Kidney (tissue), 14 donors: ENCODE results near the gene NPIPB4. TPM values are rescaled to one million over a fixed set of nuclear protein-coding genes. Genes with fewer than 3 reads are reported as not detected.
A peak's percentile ranks its signal among the peaks of the same experiment; 100 is the strongest.
"Not testable (repeated sequence)": the region's sequence is repeated elsewhere in the genome, so short reads cannot be mapped to it uniquely, and the experiment has no call there.

ENCODE experiments used
- DNase-seq, 5 donors: peaks; one replicate each; pipeline ENCODE4 v3.0.0-alpha.2; 2013 to 2020
- FAIRE-seq: peaks from 2 replicates; lab custom pipeline; 2012; peaks lifted over from hg19 to GRCh38; lab: Jason Lieb, UNC
- H3K27ac ChIP-seq, 2 donors: one replicate each; pipeline ENCODE4 v1.7.0; 2013; ENCODE audit warnings: low read depth in 2 of 2, low read length in 2 of 2, inconsistent platforms in 1 of 2
- H3K27me3 ChIP-seq: one replicate; pipeline ENCODE4 v1.7.1; 2013; ENCODE audit warnings: low read length, inconsistent platforms; ENCODE audit not compliant: control insufficient read depth, insufficient read depth
- H3K36me3 ChIP-seq, 3 donors: one replicate each; pipeline versions ENCODE4 v1.7.0 to v1.7.1; 2013; ENCODE audit warnings: low read length in 3 of 3, control low read depth in 1 of 3, inconsistent platforms in 1 of 3; ENCODE audit not compliant: insufficient read depth in 3 of 3, control insufficient read depth in 2 of 3
- H3K4me1 ChIP-seq, 3 donors: one replicate each; pipeline versions ENCODE4 v1.7.0 to v1.7.1; 2013; ENCODE audit warnings: low read length in 3 of 3, inconsistent platforms in 1 of 3, low read depth in 1 of 3; ENCODE audit not compliant: control insufficient read depth in 2 of 3, insufficient read depth in 2 of 3
- H3K4me3 ChIP-seq, 3 donors: one replicate each; pipeline versions ENCODE4 v1.7.0 to v1.8.1; 2013; ENCODE audit warnings: low read length in 3 of 3, control low read depth in 1 of 3, inconsistent platforms in 1 of 3
- H3K9ac ChIP-seq, 3 donors: one replicate each; pipeline versions ENCODE4 v1.7.0 to v1.7.1; 2013; ENCODE audit warnings: low read length in 3 of 3, control low read depth in 1 of 3, inconsistent platforms in 1 of 3
- H3K9me3 ChIP-seq, 3 donors: one replicate each; pipeline versions ENCODE4 v1.7.0 to v1.7.1; 2013; ENCODE audit warnings: low read length in 3 of 3, control low read depth in 1 of 3, inconsistent platforms in 1 of 3; ENCODE audit not compliant: control insufficient read depth in 2 of 3, insufficient read depth in 1 of 3
- intact Hi-C: fragments of 100-400 bp; cut with DNase I; formaldehyde crosslinking; loops from one replicate; pipeline ENCODE4 v1.11.1; 2022
- polyA plus RNA-seq: library from polyadenylated mRNA; stranded (reverse); fragments of 350-450 nt; fragmentation: Illumina TruSeq; extraction: RNeasy Lipid Tissue Mini Kit (QIAGEN cat#74804); gene quantifications from one replicate; pipeline ENCODE4 v1.2.3, GENCODE V29; 2014; ENCODE audit warnings: low read depth, low replicate concordance; ENCODE audit not compliant: insufficient read depth
- total RNA-seq: library from RNA; stranded (reverse); fragmentation: NEBNext Ultra II Directional; extraction: Animal tissue kit (Norgen Biotek cat#: 25700); gene quantifications from one replicate; pipeline ENCODE4 v1.2.1, GENCODE V29; 2021
- TF ChIP-seq, protein P1 (sequence below): IDR thresholded peaks from 3 replicates; pipeline ENCODE4 v1.5.1; 2012; ENCODE audit warnings: mild to moderate bottlenecking, moderate library complexity, borderline replicate concordance; ENCODE audit not compliant: insufficient read depth; ENCODE audit errors: extremely low read depth
- donor health status: control.
- donor health status: control.
- donor health status: control.
- donor health status: control.
- donor health status: control.
- donor health status: DM: yes; HTN: yes; CAD: no.
- donor health status: Normal renal cell carcinoma (clear cell type).

The NPIPB4 gene
- total and polyA plus RNA-seq, 2 donors from 2014 or later: 6.0 to 188 TPM

- intact Hi-C loops, H3K9me3 ChIP-seq, H3K36me3 ChIP-seq, H3K27me3 ChIP-seq, DNase-seq, H3K9ac ChIP-seq, H3K4me1 ChIP-seq, H3K4me3 ChIP-seq, FAIRE-seq, H3K27ac ChIP-seq: not testable (repeated sequence)
These were observed 55.2 kb downstream of the NPIPB4 start for GRCh38 chr16:21802375-21802663.

DNA sequence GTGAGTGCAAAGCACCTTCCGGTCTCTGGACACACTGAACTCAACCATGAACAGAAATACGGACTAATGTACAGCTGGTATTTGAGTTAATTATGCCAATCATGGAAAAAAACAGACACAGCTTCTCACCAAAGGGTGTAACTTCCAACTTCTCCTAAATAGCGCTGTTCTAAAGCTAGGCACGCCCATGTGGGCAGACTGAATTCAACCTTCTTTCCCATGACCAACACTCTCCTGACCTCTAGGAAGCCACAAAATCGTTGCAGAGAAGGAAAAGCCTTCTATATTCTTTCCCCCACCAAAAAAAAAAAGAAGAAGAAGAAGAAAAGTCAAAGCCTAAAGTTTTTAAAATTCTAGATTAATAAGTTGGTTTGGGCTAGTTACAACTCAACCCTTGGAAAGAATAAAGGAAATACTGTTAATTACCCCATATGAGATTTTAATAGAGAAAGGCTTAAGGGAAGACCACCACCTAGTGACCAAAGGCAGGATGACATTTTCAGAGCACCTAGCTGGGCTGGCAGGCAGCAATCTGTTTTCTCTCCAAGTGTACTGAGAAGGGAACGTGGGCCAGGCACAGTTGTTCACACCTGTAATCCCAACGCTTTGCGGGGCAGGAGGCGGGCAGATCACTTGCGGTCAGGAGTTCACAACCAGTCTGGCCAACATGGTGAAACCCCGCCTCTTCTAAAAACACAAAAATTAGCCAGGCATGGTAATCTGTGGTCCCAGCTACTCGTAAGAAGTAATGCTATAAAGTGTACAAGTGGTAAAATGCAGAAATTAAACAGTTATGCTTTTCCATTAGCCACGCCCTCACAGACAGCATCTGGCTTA lies 55.8 kb downstream of the NPIPB4 start:
- FAIRE-seq, H3K9me3 ChIP-seq, H3K36me3 ChIP-seq, H3K27ac ChIP-seq, H3K9ac ChIP-seq, H3K4me3 ChIP-seq, intact Hi-C loops, H3K27me3 ChIP-seq, H3K4me1 ChIP-seq: not testable (repeated sequence)
- TF ChIP-seq, protein P1, sequence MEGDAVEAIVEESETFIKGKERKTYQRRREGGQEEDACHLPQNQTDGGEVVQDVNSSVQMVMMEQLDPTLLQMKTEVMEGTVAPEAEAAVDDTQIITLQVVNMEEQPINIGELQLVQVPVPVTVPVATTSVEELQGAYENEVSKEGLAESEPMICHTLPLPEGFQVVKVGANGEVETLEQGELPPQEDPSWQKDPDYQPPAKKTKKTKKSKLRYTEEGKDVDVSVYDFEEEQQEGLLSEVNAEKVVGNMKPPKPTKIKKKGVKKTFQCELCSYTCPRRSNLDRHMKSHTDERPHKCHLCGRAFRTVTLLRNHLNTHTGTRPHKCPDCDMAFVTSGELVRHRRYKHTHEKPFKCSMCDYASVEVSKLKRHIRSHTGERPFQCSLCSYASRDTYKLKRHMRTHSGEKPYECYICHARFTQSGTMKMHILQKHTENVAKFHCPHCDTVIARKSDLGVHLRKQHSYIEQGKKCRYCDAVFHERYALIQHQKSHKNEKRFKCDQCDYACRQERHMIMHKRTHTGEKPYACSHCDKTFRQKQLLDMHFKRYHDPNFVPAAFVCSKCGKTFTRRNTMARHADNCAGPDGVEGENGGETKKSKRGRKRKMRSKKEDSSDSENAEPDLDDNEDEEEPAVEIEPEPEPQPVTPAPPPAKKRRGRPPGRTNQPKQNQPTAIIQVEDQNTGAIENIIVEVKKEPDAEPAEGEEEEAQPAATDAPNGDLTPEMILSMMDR: peak; percentile 38
- DNase-seq: peak in 3 of 5 donors; percentile 16 to 37 (median 17)

- H3K9ac ChIP-seq, H3K27ac ChIP-seq, intact Hi-C loops, H3K9me3 ChIP-seq, H3K4me3 ChIP-seq, H3K4me1 ChIP-seq, H3K36me3 ChIP-seq, H3K27me3 ChIP-seq, FAIRE-seq, DNase-seq: not testable (repeated sequence)
These were observed 59.0 kb downstream of the NPIPB4 start for GRCh38 chr16:21798601-21799000.

DNA sequence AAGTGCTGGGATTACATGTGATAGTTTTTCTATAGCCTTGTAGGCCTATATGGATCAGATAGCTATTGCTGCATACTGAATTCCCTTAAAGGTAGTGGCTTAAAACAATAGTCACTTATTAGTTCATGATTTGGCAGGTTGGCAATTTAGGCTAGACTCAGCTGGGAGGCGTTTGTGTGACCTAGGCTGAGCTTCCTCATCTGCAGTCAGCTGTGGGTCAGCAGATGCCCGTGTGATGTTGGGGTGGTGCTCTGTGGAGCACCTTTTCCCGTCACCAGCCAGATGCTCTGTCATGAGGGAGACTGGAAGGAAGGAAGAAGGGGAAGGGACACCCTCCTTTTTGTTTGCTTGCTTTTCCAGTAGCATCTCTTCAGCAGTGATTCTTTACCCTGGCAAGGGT lies 64.2 kb downstream of the NPIPB4 start:
- H3K4me3 ChIP-seq, H3K9me3 ChIP-seq, DNase-seq, H3K27me3 ChIP-seq, H3K36me3 ChIP-seq, intact Hi-C loops, H3K4me1 ChIP-seq, H3K9ac ChIP-seq, FAIRE-seq, H3K27ac ChIP-seq: not testable (repeated sequence)

GRCh38 chr16:21790506-21790905 lies 67.0 kb downstream of the NPIPB4 start:
- FAIRE-seq, H3K4me3 ChIP-seq, DNase-seq, H3K9ac ChIP-seq, H3K36me3 ChIP-seq, H3K4me1 ChIP-seq, H3K27ac ChIP-seq, H3K9me3 ChIP-seq, H3K27me3 ChIP-seq, intact Hi-C loops: not testable (repeated sequence)

Other genes with a start within 250 kb of the NPIPB4 start
- gene IGSF6, start 205.1 kb downstream of the NPIPB4 start, total RNA-seq: 8.1 TPM
- 1.1 TPM for gene IGSF6, start 205.1 kb downstream of the NPIPB4 start, polyA plus RNA-seq
- gene OTOA, start 193.8 kb downstream of the NPIPB4 start, total RNA-seq: 0.13 TPM
- 0.39 TPM for gene OTOA, start 193.8 kb downstream of the NPIPB4 start, polyA plus RNA-seq
- gene UQCRC2, start 95.6 kb upstream of the NPIPB4 start, total RNA-seq: 199 TPM
- 314 TPM for gene UQCRC2, start 95.6 kb upstream of the NPIPB4 start, polyA plus RNA-seq
- not detected for gene PDZD9, start 143.4 kb upstream of the NPIPB4 start, total RNA-seq
- gene PDZD9, start 143.4 kb upstream of the NPIPB4 start, polyA plus RNA-seq: not detected
- gene MOSMO, start 150.4 kb upstream of the NPIPB4 start, total RNA-seq: 12.8 TPM
- 6.3 TPM for gene MOSMO, start 150.4 kb upstream of the NPIPB4 start, polyA plus RNA-seq
- 0.76 TPM for gene VWA3A, start 234.8 kb upstream of the NPIPB4 start, total RNA-seq
- gene VWA3A, start 234.8 kb upstream of the NPIPB4 start, polyA plus RNA-seq: 0.13 TPM